ENCODE measurements around the gene EBP. TPM values are rescaled to one million over a fixed set of nuclear protein-coding genes. Genes with fewer than 3 reads are reported as not detected.
A peak's percentile ranks its signal among the peaks of the same experiment; 100 is the strongest.

Gene EBP
- total RNA-seq, 1 donor from 2014 or later, result 79.8 TPM

DNA sequence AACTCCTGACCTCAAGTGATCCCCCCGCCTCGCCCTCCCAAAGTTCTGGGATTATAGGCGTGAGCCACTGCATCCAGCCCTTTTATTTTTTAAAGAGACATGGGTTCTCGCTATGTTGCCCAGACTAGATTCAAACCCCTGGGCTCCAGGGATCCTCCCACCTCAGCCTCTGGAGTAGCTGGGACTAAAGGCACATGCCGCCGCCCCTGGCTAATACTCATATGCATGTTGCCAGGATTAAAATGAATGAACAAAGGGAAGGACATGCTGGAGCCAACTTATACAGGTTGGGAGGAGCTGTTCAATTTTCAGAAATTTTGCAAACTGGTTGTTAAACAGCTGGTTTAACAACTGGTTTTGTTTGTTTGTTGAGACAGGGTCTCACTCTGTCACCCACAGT is 47.0 kb upstream of the EBP start:
- no peak for DNase-seq (ENCODE audit: extremely low spot score, unreplicated experiment)
- TF ChIP-seq, protein P1, sequence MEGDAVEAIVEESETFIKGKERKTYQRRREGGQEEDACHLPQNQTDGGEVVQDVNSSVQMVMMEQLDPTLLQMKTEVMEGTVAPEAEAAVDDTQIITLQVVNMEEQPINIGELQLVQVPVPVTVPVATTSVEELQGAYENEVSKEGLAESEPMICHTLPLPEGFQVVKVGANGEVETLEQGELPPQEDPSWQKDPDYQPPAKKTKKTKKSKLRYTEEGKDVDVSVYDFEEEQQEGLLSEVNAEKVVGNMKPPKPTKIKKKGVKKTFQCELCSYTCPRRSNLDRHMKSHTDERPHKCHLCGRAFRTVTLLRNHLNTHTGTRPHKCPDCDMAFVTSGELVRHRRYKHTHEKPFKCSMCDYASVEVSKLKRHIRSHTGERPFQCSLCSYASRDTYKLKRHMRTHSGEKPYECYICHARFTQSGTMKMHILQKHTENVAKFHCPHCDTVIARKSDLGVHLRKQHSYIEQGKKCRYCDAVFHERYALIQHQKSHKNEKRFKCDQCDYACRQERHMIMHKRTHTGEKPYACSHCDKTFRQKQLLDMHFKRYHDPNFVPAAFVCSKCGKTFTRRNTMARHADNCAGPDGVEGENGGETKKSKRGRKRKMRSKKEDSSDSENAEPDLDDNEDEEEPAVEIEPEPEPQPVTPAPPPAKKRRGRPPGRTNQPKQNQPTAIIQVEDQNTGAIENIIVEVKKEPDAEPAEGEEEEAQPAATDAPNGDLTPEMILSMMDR (conservative IDR thresholded peaks at IDR 0.05), result no peak
- Mint-ChIP-seq H3K4me1 (ENCODE audit: unreplicated experiment) (peaks cover 15% of the 10 kb centered on the region), H3K27me3 (peaks cover 8% of the 10 kb centered on the region), H3K4me3 (peak overlapping the region; percentile 98), H3K36me3 (peaks cover 10% of the 10 kb centered on the region), H3K27ac (no peak overlapping the region), H3K9me3 (peaks cover 6% of the 10 kb centered on the region)

DNA sequence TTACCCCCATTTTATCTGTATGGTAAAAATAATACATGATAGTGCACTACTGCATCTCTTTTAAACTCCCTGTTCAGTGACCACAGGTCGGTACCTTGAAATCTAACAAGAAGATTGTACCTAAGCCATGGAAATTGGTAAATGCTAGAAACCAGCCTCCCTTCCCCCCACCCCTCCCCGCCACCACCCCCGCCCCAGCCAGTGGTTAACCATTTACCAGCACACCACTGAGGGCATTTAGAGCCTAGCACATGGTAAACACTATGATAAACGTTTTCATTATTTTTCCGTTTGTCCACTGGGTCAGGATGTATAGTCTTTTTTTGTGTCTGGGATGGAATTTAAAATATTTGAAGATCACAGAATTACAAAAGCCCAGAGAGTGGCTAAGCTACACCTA is 46.3 kb upstream of the EBP start:
- TF ChIP-seq, protein P1 (conservative IDR thresholded peaks at IDR 0.05), result no peak
- DNase-seq (ENCODE audit: extremely low spot score, unreplicated experiment), result no peak
- peak overlapping the region; percentile 98 for H3K4me3 Mint-ChIP-seq
- H3K27ac Mint-ChIP-seq, result peak overlapping the region; percentile 93
- H3K4me1 Mint-ChIP-seq (ENCODE audit: unreplicated experiment), result peaks cover 11% of the 10 kb centered on the region
- H3K36me3 Mint-ChIP-seq, result peaks cover 10% of the 10 kb centered on the region
- peaks cover 4% of the 10 kb centered on the region for H3K27me3 Mint-ChIP-seq
- H3K9me3 Mint-ChIP-seq, result peaks cover 6% of the 10 kb centered on the region

- Mint-ChIP-seq H3K36me3 (peaks cover 14% of the 10 kb centered on the region), H3K4me3 (peak within 1 kb of the TSS; percentile 98), H3K4me1 (ENCODE audit: unreplicated experiment) (peaks cover 11% of the 10 kb centered on the region), H3K9me3 (peaks cover 6% of the 10 kb centered on the region), H3K27ac (peak within 1 kb of the TSS; percentile 93), H3K27me3 (peaks cover 4% of the 10 kb centered on the region)
- TF ChIP-seq, protein P1 (conservative IDR thresholded peaks at IDR 0.05), result no peak
- DNase-seq (ENCODE audit: extremely low spot score, unreplicated experiment), result peak; percentile 83
These were observed 45.6 kb upstream of the EBP start, which contains the start of gene FTSJ1 for GRCh38 chrX:48475774-48476577. Gene FTSJ1, plus strand, starts transcription at chrX:48476199. Its CDS starts 1,849 bp downstream, at chrX:48478048.

DNA sequence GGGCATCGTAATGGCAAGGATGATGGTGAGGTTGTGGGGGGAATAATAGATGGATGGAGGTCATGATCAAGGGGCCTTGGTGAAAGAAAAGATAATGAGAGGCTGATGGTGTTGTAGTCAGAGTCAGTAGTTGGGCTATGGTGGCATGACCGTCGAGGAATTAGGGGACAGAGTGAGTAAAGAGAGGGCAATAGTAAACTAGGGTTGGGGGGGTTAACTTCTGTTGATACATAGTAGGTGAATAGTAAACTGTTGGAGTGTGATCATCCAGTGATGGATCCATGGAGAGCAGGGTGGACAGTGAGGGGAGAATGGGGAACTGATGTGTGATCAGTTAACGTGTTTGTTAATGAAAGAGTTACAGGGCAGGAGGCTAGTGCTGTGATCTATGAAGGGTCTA is 44.7 kb upstream of the EBP start:
- TF ChIP-seq, protein P1 (conservative IDR thresholded peaks at IDR 0.05), result no peak
- Mint-ChIP-seq H3K4me1 (ENCODE audit: unreplicated experiment) (peaks cover 11% of the 10 kb centered on the region), H3K36me3 (peaks cover 14% of the 10 kb centered on the region), H3K27ac (peak overlapping the region; percentile 93), H3K4me3 (peak overlapping the region; percentile 98), H3K9me3 (peaks cover 6% of the 10 kb centered on the region), H3K27me3 (no peaks in the 10 kb centered on the region)
- no peak for DNase-seq (ENCODE audit: extremely low spot score, unreplicated experiment)

DNA sequence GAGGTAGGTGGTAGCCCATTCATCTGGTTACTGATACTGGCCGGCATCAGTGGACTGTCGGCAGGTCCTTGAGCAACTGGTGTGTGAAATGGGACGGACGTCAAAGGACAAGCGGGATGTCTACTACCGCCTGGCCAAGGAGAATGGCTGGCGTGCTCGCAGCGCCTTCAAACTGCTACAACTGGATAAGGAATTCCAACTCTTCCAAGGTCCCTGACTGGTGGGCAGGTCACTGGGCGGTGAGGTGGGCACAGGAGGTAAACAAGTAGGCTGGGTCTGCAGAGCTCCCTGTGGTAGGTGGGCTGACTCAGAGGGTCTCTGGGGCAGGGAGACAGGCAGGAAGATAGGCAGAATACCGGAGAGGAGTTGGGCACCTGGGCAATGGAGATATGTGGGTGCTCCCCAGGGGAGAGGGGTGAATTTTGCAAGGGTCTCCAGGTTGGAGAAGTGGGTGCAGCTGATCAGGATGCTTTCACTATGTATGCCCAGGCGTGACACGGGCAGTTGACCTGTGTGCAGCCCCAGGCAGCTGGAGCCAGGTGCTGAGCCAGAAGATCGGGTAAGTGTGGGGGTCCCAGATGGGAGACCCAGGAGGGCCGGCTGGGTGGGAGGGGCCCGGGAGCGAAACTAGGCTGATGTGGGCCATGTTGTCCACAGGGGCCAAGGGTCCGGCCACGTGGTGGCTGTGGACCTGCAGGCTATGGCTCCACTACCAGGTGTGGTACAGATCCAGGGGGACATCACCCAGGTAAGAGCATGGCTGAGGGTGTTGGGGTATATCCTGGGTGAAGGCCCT is 43.5 kb upstream of the EBP start:
- Mint-ChIP-seq H3K27me3 (no peaks in the 10 kb centered on the region), H3K9me3 (peaks cover 6% of the 10 kb centered on the region), H3K36me3 (peaks cover 14% of the 10 kb centered on the region), H3K4me1 (ENCODE audit: unreplicated experiment) (peaks cover 11% of the 10 kb centered on the region), H3K27ac (peak overlapping the region; percentile 93), H3K4me3 (peak overlapping the region; percentile 98)
- TF ChIP-seq, protein P1 (conservative IDR thresholded peaks at IDR 0.05), result no peak
- no peak for DNase-seq (ENCODE audit: extremely low spot score, unreplicated experiment)
